NCI-H524 treated with DMSO at 0.1 percent for 48 hours (cell line): Measurements from ENCODE around the gene HOXA7.

Source experiments
- DNase-seq: peaks from one replicate; lab custom pipeline; 2025; lab: John Stamatoyannopoulos, UW

Gene HOXA7

DNA sequence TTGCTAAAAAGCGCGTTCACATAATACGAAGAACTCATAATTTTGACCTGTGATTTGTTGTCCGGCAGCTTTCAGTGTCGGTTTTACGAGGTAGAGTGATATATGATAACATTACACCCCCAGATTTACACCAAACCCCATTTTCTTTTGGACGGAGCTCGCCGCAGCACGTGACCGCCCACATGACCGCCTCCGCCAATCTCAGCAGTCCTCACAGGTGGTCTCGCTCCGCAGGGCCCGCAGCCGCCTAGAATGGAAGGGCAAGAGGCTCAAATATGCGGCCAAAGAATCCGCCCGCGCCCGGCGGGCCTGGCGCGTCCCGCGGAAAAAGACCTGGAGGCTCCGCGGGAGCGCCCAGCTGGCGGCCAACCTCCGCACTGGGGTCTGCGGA is at the start of gene HOXA7:
TSS of gene HOXA7 (minus strand) at position 168 of the 391 bp plus-strand sequence. CDS start at position 38, 130 bp downstream.
- no peak for DNase-seq

DNA sequence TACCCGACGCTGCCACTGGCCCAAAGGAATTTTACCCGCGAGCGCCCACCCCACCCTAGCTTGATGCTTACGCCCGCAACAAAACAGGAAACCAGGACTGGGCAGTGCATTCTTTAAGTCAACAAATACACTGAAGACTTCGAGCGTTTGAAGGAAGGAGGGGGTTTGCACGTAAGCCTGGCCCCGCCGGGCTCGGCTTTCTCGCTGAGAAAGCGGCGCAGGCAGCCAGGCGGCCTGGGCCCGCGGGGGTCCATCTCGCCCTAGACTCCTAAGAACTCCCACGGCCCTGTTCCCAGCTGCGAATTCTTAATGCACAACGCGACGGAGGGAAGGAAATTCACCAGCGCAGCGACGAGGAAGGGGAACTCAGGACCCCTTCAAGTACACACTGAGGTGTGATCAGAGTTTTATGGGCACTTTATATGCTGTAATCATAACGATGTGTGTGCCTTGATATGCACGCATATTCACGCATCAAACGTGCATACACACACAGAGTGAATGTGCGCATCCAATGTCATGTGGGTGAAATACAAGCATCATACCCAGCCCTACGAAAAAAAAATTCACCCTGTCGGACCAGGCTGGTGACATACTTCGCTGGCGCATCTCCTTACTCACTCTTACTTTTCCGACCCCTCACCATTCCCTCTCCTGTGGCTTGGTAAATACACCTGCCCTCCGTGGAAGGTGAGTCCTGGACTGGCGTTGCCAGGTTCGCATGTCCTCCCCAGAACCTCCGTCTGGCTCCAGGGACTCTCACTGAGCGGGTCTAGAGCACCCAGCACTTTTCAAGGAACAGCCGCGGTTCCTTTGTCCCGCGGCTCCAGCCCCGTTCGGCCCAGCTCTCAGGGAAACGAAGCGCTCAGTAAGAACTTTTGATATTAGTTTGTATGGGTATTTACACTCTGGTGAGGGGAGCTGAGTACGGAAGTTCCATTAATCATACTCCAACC is 49.1 kb upstream of the HOXA7 start:
- no peak for DNase-seq

DNA sequence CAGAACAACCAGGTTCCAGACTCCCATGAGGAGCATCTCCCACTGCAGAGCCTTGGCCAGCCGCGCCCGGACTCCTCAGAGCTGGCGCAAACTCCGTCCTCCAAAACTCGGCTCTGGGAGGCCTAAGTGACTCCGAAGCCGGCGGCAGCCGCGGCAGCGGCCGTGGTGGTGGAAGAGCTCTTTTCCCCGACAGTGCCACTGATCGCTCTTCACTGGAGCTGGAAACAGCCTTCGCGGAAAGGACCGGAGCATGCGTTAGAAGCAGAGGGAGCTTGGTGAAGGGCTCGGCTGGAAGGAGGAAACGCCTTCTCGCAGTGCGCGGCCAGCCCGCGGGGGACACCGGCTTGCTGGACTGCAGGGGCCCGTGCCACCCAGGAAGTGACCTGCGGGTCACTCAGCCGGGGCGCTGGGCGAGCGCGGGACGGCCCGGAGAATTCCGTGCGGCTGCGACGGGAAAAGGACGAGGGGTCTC is 48.4 kb upstream of the HOXA7 start:
- no peak for DNase-seq

DNA sequence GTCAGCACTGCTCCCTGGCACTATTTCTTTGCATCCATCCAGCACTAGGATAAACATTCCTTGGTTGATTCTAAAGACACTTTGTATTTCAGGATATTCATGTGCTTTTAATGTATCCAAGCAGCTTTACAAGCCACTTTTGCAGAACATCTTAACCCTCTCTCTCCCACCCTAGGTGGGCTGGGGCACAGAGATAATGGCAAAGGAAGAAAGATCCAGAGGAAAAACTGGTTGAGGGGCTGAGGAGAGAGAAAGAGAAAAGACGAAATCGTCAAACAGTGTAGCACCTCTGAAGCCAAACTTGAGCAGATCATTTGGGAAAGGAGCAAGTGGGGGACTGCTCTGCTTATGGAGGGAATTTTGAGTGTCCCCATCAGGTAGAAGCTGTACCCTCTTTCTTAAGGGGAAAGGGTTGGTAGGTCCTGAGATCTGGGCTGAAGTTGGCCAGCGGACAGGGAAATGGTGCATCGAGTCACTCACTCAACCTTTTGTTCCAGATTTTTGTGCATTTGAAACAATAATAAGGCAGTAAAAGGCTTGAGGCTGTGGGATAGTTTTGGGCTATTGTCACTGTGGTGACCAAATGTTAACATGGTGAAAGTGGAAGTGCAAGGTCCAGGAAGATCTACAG is 47.6 kb upstream of the HOXA7 start:
- DNase-seq = no peak

DNA sequence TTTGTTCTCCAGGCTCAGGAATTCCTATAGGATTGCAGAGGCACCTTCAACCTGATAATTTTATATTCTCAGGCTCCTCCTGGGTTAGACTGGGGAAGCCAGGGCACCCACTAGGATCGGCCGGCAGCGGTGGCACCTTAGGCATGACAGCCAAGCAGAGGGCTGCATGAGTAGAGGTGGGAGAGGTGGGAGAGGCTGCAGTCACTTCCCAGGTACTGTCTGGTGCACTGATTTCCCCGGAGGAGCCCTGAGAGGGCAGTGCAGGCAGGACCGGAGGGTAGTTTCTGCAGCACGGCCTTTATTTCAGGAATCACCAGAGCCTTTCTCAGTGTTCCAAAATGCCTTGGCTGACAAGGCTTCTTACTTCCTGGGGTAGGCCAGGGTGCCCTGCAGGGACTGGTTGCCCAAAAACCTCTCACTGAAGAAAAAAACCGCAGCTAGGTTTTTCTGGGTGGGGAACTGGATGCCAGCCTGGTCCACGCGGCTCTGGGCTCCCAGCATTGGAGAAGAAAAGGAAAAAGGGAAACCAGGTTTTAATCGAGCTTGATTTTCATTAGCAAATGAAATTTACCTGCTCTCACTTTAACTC is 47.0 kb upstream of the HOXA7 start:
- DNase-seq = no peak

DNA sequence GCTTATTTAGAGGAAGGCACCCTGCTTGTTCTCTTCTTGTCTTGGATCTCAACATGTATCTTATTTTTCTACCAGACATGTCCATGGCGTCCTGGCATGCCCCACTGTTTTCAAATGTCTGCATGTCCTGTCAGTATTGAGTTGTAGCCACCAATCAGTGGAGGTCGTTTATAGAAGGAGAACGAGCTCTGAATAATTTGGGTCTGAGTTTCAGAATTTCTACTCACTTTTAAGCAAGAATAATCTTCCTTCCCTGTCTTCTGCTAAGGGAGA is 46.3 kb upstream of the HOXA7 start:
- DNase-seq = no peak

DNA sequence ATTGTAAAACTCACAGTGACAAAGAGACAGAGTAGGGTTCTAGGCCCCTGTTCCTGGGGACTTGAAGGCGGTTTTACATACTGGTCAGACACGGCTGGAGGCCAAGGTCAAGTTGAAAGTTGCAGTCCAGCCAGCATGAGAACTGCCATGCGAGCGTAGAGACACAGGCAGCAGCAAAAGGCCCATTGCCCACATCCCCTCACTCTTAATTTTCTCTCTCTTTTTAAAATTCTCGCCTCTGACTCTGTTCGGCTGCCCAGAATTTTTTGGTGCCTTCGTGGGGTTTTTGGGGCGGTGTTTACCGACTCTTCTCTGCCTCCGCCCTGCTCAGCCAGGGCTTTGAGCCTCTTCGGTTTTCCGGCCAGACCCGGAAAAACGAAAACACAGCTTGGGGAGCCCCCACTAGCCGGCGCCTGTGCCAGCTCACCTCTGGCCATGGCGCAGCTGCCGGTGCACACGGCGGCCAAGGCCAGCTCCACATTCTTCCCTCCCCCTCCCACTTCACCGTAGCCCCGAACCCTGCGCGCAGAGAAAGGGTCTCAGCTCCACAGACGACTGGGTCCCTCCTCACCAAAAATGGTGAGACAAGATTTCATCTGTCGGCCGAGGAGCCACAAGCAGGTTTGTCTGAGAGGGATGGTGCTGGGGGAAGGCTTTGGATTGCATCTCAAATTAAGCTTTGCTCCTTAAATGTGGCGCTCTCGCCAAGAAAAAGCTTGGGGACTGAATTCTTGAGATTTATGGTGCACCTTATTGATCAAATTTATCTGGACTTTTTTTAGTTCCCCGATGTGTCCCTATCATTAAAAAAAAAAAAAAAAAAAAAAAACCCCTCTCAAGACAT is 45.8 kb upstream of the HOXA7 start:
- no peak for DNase-seq

DNA sequence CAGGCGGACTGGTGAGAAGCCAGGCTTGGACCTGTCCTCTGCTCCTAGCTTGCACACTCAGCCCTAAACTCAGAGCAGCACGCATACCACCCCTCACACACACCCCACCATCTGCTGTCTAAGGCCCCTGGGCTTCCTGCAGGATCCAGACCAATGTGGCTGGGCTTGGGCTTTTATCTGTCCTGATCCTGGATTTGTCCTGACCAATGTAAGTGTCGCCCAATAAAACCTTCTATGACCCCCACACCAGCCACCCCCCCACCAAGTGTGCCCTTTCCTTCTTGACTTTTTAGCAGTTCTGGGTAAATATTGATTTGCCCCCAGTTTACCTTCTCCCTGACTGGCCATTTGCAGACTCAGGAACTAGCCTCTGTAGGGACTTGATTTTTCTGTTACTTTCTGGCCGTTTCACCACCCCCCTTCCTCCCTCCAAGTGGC is 45.1 kb upstream of the HOXA7 start:
- DNase-seq = no peak

DNA sequence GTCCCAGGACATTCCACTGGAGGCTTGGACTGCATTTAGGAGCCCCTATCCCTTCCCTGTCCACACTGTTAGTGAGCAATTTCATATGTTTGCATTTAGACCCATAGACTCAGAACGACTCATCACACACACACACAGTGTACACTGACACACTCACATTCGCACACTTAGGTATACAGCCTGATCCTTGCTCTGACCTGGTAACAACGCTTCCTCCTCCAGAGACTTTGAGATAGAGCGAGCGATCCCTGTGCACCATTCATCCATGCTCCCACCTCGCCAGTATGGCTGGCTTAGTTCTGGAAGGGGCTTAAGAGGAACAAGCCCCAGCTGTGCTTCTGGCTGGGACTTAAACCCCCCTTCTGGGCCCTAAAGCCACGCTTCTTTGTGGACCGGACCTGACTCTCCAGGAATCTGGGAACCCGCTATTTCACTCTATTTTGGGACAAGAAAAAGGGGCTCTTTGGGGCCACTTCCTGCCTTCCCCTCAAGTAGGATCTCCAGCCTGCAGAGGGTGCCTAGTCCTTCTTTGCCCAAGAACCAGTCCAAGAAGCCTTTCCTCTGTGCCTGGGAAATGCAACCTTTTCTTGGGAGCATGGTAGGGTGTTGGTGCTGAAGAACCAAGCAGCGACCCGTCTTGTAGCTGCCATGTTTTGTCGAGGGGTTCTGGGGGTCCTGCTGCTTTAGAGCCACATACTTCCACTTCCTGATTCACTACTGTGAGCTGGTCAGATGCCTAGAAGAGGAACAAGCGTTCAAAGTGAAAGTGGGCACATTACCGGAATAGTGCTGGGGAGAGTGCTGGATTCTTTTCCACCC is 44.5 kb upstream of the HOXA7 start:
- peak; percentile 29 for DNase-seq

DNA sequence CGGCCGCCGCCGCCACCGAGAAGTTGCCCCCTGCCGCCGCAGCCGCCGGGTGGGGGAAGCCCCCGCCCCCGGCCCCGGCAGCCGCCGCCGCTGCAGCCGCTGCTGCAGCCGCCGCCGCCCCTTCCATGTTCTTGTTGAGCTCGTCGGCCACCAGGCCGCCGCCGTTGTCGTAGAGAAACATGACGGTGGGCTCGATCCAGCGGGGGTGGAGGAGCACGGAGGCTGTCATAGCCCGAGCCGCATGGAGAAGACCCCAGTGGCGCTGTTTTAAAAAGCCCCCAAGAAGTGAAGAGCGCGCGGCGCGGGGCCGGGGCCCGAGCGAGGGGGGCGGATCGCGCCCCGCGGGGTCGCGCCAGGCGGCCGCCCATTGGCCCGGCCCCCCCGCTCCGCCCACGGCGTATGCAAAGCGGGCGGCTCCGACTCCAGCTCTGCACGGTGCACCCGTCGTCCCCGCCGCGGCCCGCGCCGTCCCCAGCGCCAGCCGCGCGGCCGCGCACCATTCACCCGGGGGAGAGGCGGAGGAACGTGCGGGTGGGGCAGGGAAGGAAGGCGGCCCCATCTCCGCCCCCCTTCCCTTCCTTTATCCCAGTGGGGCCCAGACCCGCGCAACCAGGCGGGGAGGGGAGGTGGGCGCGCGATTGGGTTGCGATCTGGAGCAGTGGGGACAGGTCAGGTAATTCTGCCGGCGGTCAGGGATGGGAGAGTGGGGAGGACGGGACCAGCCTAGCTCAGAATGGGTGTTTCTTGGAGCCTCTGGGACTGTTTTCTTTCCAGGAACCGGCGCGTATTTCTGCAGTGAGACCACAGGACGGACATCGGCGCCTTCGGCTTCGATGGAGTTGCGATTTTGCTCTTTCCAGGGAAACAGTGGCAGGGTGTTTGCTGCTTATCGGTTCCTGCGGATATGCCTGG is 43.6 kb upstream of the HOXA7 start, which contains the start of gene HOXA13:
TSS of gene HOXA13 (minus strand) at position 243 of the 912 bp plus-strand sequence. CDS start at position 229, 14 bp downstream.
- DNase-seq = no peak

DNA sequence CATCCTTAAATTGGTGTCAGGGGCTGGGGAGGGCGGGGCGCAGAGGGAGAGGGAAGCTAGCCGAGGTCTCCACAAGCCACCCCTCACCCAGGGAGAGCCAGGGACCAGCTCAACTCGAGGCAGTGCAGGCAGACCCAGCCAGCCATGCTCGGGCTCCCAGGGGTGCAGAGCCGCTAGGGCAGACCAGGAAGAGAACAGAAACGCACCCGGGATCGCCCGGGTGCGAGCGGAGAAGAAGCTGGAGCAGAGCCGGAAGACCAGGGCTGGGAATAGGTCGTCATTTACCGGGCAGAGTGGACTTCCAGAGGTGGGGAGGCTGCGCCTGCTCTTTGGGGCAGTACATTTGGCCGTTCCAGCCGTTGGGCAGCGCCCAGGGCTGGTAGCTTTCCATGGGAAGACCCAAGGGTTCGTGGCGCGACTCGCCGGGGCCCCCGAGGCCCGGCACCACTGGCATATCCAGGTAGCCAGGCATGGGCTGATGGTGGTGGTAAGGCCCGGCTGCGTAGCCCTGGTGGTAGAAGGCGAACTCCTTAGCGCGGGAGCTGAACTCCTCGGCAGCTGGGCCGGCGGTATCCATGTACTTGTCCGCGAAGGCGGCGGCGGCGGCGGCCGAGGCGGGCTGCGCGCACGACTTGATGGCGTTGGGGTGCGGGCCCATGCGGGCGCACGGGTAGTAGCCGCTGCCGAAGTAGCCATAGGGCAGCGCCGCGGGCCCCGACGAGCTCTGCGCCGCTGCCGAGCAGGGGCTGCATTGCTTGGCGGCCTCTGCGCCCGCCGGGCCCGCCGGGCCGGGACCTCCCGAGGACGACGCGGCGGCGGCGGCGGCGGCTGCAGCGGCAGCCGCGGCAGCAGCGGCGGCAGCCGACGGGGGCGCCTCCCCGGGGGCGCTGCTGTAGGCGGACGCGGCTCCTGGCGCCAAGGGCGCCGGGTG is 42.7 kb upstream of the HOXA7 start:
- DNase-seq = no peak

DNA sequence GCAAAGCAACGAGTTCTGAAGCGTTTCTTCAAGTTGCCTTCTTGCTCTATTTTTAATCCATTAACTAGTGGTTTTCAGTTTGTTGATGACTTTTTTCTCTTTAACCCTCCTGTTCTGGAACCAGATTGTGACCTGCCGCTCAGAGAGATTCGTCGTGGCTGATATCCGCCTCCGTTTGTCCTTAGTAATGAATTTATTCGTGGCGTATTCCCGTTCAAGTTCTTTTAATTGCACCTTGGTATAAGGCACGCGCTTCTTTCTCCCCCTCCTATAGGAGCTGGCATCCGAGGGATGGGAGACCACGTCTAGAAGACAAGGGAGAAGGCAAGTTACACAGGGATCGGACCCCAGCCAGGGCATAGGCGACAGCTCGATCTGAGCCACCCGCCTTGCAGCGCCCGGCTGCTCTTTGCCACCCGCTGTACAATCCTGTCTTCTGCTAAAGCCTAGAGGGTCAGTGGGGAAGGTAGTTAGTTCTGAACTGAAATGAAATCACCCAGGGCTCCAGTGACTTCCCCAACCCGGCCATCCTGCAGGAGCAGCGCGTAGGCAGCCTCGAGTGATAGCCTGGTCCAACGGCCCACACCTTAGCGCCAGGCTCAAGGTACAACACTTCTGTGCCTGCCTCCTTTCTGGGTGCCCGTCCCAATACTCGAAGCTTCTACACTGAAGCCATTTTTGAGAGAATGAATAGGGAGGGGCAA is 41.8 kb upstream of the HOXA7 start:
- no peak for DNase-seq

DNA sequence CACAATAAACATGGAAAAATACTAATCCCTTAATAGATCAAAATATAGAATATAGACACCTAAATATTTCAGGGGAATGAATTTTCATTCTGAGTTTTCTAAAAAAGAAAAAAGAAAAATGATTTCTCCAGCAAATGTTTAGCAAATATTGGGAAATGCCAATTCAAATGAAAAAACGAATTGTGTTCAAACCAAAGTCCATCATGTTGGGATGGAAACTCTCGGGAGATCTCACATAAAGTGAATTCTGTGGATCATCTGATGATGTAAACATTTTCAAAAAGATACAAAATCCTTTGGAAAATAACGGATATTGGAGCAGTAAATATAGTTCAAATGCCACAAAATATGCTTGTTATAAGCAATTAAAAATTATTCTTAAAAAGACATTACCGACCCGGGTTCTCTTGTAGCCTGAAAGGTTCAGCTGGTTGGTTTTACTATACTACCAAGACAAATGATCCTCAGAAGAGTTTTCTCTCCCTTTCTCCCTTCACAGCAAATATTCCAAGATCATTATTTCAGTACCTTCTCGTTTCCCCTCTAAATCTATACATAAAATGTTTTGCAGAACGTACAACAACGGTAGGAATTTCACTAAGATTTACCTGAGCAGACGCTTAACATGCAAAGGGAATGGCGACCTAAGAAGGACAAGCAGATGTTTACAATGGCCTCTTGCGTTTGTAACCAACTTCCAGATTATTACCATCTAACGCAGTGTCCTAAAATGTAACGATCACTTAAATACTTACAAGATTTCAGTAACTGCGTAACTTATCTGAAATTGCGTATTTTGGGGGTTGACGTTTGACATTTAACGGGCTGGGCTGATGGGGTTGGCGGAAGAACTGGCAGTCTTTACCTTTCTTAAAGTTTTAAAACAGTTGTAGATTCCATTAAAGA is 40.9 kb upstream of the HOXA7 start:
- DNase-seq = no peak

DNA sequence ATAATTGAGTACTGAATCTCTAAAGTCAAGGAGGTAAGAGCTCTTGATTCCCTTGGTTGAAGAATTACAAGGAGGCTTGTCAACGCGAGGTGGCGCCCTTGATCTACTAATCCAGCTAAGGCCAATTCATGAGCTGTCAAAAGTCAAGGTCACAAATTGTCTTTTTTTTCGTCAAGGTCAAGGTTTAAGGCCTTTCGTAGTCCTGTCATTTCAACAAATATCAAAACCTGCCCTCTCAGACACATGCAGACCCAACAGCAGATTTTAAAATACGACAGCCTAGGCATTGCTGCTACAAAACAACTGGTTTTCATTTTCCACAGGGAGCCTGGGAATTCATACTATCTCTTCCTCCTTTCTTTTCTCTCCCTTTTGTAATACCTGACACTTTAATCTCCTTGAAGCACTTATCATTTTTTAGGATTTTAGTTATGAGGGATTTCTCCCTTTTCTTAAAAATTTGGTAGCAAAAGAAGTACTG is 39.9 kb upstream of the HOXA7 start:
- peak; percentile 29 for DNase-seq

DNA sequence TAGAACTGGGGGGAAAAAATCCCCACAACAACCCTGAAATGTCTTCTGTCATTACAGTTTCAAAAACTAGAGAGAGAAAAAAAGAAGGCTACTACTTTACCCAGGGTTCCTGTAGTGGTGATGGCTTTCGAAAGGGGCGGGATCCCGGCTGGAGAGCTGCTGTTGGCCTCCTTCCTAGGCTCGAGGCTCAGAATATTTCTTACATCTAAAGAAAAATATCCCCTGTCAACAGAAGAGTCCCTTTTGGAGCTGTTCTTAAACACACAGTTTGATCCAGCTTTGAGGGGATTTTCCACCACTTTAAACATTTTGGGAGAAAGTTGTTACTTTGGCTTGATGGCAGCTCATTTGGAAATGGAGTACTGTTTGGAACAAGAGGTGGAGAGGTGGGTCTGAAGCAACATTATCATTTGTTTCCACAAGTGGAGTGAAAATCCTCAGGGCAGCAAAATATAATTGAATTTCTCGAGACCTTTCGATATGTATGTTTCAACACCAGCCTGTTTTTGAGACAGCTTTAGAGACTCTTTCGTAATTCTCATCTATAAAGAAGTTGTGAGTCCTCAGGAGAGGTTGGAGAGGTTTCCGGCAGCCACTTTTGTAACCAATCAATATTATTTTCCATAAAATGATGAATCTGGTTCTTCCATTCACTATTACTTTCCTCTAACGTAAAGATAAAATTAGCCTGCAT is 38.4 kb upstream of the HOXA7 start:
- no peak for DNase-seq

DNA sequence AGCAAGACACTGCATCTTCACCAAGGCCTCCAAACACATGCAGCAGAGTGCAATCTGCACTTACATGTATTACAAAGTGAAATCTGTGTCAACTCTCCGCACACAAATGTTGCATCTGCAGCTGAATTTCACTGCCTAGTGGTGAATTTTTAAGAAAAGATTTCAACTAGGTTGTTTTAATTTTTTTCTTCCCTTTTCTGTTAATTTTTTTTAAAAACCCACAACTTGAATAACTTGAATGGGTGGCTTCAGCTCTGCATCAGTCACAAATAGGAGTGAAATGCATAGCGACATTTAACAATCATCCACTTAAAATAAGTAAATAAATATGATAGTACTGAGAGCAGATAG is 37.5 kb upstream of the HOXA7 start:
- DNase-seq = no peak
